Natural killer cell (primary cell): ENCODE results near the gene TMEM178A. TPM values are rescaled to one million over a fixed set of nuclear protein-coding genes. Genes with fewer than 3 reads are reported as not detected.
"Not testable (repeated sequence)": the region's sequence is repeated elsewhere in the genome, so short reads cannot be mapped to it uniquely, and the experiment has no call there.

ENCODE experiments used
- ATAC-seq, 3 donors: fragments of 150-1000 bp in 2 of 3; fragments of 200-7000 bp in 1 of 3; cut with Tn5 transposase; 1 replicate in 1 of 3; 2 replicates in 2 of 3; pipeline ENCODE4 v1.10.0; 2021; ENCODE audit warnings: mild to moderate bottlenecking in 2 of 3, moderate library complexity in 2 of 3
- DNase-seq, 2 donors: peaks; one replicate each; pipeline versions ENCODE4 v3.0.0 to v3.0.0-alpha.2; 2013 to 2021; ENCODE audit warnings: mixed read lengths in 1 of 2
- H3K27ac ChIP-seq: one replicate; pipeline ENCODE4 v1.5.1; 2013; ENCODE audit warnings: mild to moderate bottlenecking, low read length
- H3K27me3 ChIP-seq: one replicate; pipeline ENCODE4 v1.6.1; 2013; ENCODE audit warnings: low read length; ENCODE audit not compliant: control insufficient read depth, insufficient read depth
- H3K36me3 ChIP-seq: one replicate; pipeline ENCODE4 v1.6.1; 2013; ENCODE audit warnings: low read length; ENCODE audit not compliant: control insufficient read depth, insufficient read depth
- H3K4me1 ChIP-seq: one replicate; pipeline ENCODE4 v1.6.1; 2013; ENCODE audit warnings: low read length; ENCODE audit not compliant: control insufficient read depth, insufficient read depth
- H3K4me3 ChIP-seq: one replicate; pipeline ENCODE4 v1.5.1; 2013; ENCODE audit warnings: low read length
- H3K9me3 ChIP-seq: one replicate; pipeline ENCODE4 v1.6.1; 2013; ENCODE audit warnings: low read length; ENCODE audit not compliant: control insufficient read depth, insufficient read depth
- H3K27ac Mint-ChIP-seq, 2 donors: one replicate each; pipeline ENCODE4 v1.8.0; 2022; ENCODE audit warnings: mild to moderate bottlenecking in 2 of 2, mixed read lengths in 2 of 2, moderate library complexity in 1 of 2
- H3K27me3 Mint-ChIP-seq, 2 donors: one replicate each; pipeline ENCODE4 v1.8.0; 2022; ENCODE audit warnings: low read depth in 2 of 2, mixed read lengths in 2 of 2
- H3K36me3 Mint-ChIP-seq: one replicate; pipeline ENCODE4 v1.8.0; 2022; ENCODE audit warnings: mixed read lengths
- H3K4me1 Mint-ChIP-seq, 2 donors: one replicate each; pipeline ENCODE4 v1.8.0; 2022; ENCODE audit warnings: mixed read lengths in 2 of 2
- H3K4me3 Mint-ChIP-seq: one replicate; pipeline ENCODE4 v1.8.0; 2022; ENCODE audit warnings: mild to moderate bottlenecking, moderate library complexity, mixed read lengths
- H3K9me3 Mint-ChIP-seq, 2 donors: one replicate each; pipeline ENCODE4 v1.8.0; 2022; ENCODE audit warnings: mixed read lengths in 2 of 2
- WGBS: methylation state at CpG from one replicate; pipeline ENCODE4 v1.1.7; 2013; ENCODE audit warnings: missing lambda C conversion rate; ENCODE audit not compliant: insufficient coverage; 5-methylcytosine and 5-hydroxymethylcytosine counted together
- intact Hi-C: fragments of 100-400 bp; cut with micrococcal nuclease; formaldehyde crosslinking; loops from one replicate; pipeline ENCODE4 v1.14.2; 2022
- total RNA-seq, 4 donors: library from RNA; stranded (reverse); fragments of 120-200 nt in 1 of 4; gene quantifications; one replicate each; pipeline versions ENCODE4 v1.2.3 to v1.2.4, GENCODE V29; 2013 to 2022
- TF ChIP-seq, protein P1 (sequence below): fragments of 200-600 bp; IDR thresholded peaks from one replicate; pipeline ENCODE4 v1.8.0; 2022; ENCODE audit warnings: antibody characterized with exemption

The TMEM178A gene
- total RNA-seq, 3 donors from 2014 or later (not counting 1 experiment from before 2014, with no cell fraction given) = 0.21 TPM; not detected in 2

DNA sequence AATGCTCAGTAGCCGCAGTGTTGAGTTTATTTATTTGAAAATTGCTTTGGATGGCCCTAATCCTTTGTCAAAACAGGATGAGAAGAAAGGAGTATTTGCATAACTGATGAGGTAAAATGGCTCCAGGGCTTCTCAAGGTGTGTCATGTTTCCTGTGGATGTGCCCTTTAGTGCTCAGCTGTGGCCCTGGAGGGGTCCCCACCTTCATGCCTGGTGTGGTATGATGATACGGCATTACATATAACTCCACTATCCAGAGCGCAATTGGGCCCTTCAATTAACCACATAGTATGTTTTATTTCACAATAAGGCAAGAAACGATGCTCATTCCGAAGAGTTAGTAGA is 39.8 kb upstream of the TMEM178A start:
- H3K9me3 Mint-ChIP-seq = no peaks in the 10 kb centered on the region
- TF ChIP-seq, protein P1, sequence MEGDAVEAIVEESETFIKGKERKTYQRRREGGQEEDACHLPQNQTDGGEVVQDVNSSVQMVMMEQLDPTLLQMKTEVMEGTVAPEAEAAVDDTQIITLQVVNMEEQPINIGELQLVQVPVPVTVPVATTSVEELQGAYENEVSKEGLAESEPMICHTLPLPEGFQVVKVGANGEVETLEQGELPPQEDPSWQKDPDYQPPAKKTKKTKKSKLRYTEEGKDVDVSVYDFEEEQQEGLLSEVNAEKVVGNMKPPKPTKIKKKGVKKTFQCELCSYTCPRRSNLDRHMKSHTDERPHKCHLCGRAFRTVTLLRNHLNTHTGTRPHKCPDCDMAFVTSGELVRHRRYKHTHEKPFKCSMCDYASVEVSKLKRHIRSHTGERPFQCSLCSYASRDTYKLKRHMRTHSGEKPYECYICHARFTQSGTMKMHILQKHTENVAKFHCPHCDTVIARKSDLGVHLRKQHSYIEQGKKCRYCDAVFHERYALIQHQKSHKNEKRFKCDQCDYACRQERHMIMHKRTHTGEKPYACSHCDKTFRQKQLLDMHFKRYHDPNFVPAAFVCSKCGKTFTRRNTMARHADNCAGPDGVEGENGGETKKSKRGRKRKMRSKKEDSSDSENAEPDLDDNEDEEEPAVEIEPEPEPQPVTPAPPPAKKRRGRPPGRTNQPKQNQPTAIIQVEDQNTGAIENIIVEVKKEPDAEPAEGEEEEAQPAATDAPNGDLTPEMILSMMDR = no peak
- no peak overlapping the region for H3K4me3 Mint-ChIP-seq
- no peak for DNase-seq
- ATAC-seq = no peak
- no peaks in the 10 kb centered on the region for H3K4me1 ChIP-seq
- H3K36me3 ChIP-seq = no peaks in the 10 kb centered on the region
- no peaks in the 10 kb centered on the region for H3K9me3 ChIP-seq
- no peak overlapping the region for H3K27ac Mint-ChIP-seq
- no peak overlapping the region for H3K4me3 ChIP-seq
- intact Hi-C loops = no loop called here
- 83% methylated on average over 5 of the region's 5 CpGs for WGBS
- H3K27me3 Mint-ChIP-seq = peaks cover 0 to 3% of the 10 kb centered on the region in 2 donors
- H3K27ac ChIP-seq = no peak overlapping the region
- H3K4me1 Mint-ChIP-seq = no peaks in the 10 kb centered on the region
- H3K36me3 Mint-ChIP-seq = no peaks in the 10 kb centered on the region
- H3K27me3 ChIP-seq = no peaks in the 10 kb centered on the region

DNA sequence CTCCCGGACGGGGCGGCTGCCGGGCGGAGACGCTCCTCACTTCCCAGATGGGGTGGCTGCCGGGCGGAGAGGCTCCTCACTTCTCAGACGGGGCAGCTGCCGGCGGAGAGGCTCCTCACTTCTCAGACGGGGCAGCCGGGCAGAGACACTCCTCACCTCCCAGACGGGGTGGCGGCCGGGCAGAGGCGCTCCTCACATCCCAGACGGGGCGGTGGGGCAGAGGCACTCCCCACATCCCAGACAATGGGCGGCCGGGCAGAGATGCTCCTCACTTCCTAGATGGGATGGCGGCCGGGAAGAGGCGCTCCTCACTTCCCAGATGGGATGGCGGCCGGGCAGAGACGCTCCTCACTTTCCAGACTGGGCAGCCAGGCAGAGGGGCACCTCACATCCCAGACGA is 37.4 kb upstream of the TMEM178A start:
- H3K36me3 ChIP-seq, DNase-seq, H3K27me3 Mint-ChIP-seq, ATAC-seq, H3K9me3 ChIP-seq, H3K4me1 Mint-ChIP-seq, H3K9me3 Mint-ChIP-seq, H3K4me3 Mint-ChIP-seq, H3K27ac Mint-ChIP-seq, H3K4me3 ChIP-seq, H3K36me3 Mint-ChIP-seq, intact Hi-C loops, H3K27me3 ChIP-seq, H3K27ac ChIP-seq, H3K4me1 ChIP-seq: not testable (repeated sequence)
- WGBS = 96% methylated on average over 25 of the region's 28 CpGs

- no peak overlapping the region for H3K27ac ChIP-seq
- DNase-seq (no peak), ATAC-seq (no peak)
- TF ChIP-seq, protein P1 = no peak
- H3K4me3 Mint-ChIP-seq = no peak overlapping the region
- no peak overlapping the region for H3K27ac Mint-ChIP-seq
- peaks cover 0 to 5% of the 10 kb centered on the region in 2 donors for H3K27me3 Mint-ChIP-seq
- WGBS = 95% methylated on average over 1 of the region's 3 CpGs
- H3K9me3 ChIP-seq = no peaks in the 10 kb centered on the region
- H3K4me1 ChIP-seq = no peaks in the 10 kb centered on the region
- H3K9me3 Mint-ChIP-seq = no peaks in the 10 kb centered on the region
- no peak overlapping the region for H3K4me3 ChIP-seq
- no peaks in the 10 kb centered on the region for H3K36me3 Mint-ChIP-seq
- H3K4me1 Mint-ChIP-seq = no peaks in the 10 kb centered on the region
- intact Hi-C loops = no loop called here
- no peaks in the 10 kb centered on the region for H3K36me3 ChIP-seq
- no peaks in the 10 kb centered on the region for H3K27me3 ChIP-seq
Observed at GRCh38 chr2:39629646-39630045, 36.1 kb upstream of the TMEM178A start.

GRCh38 chr2:39631256-39631655 is 34.5 kb upstream of the TMEM178A start:
- WGBS = 72% methylated on average over 3 of the region's 3 CpGs
- ATAC-seq (no peak), DNase-seq (no peak)
- Histone ChIP-seq H3K4me3 (no peak overlapping the region), H3K27ac (no peak overlapping the region), H3K27me3 (no peaks in the 10 kb centered on the region), H3K9me3 (no peaks in the 10 kb centered on the region), H3K4me1 (no peaks in the 10 kb centered on the region), H3K36me3 (no peaks in the 10 kb centered on the region)
- Mint-ChIP-seq H3K36me3 (no peaks in the 10 kb centered on the region), H3K4me1 (no peaks in the 10 kb centered on the region), H3K27ac (no peak overlapping the region), H3K4me3 (no peak overlapping the region), H3K9me3 (peaks cover 0 to 2% of the 10 kb centered on the region in 2 donors), H3K27me3 (peaks cover 0 to 2% of the 10 kb centered on the region in 2 donors)
- TF ChIP-seq, protein P1 = no peak
- intact Hi-C loops = no loop called here
